Activated T-helper 2 cell treated with anti-CD3 and anti-CD28 coated beads, Interferon-gamma antibody, Interleukin-2, Interleukin-4, amounts not matched to agents 10 μg/mL and 5 μg/mL and 100 μg/mL, durations not matched to agents 14 hours and 24 hours and 36 hours (primary cell): Measurements from ENCODE around the gene SRBD1. TPM values are rescaled to one million over a fixed set of nuclear protein-coding genes. Genes with fewer than 3 reads are reported as not detected.

Source experiments
- DNase-seq: peaks from one replicate; pipeline ENCODE4 v3.0.0; 2021; ENCODE audit warnings: low spot score
- H3K27ac Mint-ChIP-seq: one replicate; pipeline ENCODE4 v1.8.0; 2021; ENCODE audit warnings: mixed read lengths
- H3K27me3 Mint-ChIP-seq: one replicate; pipeline ENCODE4 v1.8.0; 2021; ENCODE audit warnings: low read depth, mixed read lengths
- H3K36me3 Mint-ChIP-seq: one replicate; pipeline ENCODE4 v1.8.0; 2021; ENCODE audit warnings: low read depth, mixed read lengths
- H3K4me1 Mint-ChIP-seq: one replicate; pipeline ENCODE4 v1.8.0; 2021; ENCODE audit warnings: low read depth, mixed read lengths
- H3K4me3 Mint-ChIP-seq: one replicate; pipeline ENCODE4 v1.8.0; 2021; ENCODE audit warnings: low read depth, mild to moderate bottlenecking, moderate library complexity, mixed read lengths
- H3K9me3 Mint-ChIP-seq: one replicate; pipeline ENCODE4 v1.8.0; 2021; ENCODE audit warnings: mixed read lengths
- intact Hi-C: fragments of 100-400 bp; cut with micrococcal nuclease; formaldehyde crosslinking; loops from one replicate; pipeline ENCODE4 v1.15.1; 2023
- total RNA-seq: library from RNA; stranded (reverse); gene quantifications from 2 replicates; pipeline ENCODE4 v1.2.3, GENCODE V29; 2022

The SRBD1 gene, protein sequence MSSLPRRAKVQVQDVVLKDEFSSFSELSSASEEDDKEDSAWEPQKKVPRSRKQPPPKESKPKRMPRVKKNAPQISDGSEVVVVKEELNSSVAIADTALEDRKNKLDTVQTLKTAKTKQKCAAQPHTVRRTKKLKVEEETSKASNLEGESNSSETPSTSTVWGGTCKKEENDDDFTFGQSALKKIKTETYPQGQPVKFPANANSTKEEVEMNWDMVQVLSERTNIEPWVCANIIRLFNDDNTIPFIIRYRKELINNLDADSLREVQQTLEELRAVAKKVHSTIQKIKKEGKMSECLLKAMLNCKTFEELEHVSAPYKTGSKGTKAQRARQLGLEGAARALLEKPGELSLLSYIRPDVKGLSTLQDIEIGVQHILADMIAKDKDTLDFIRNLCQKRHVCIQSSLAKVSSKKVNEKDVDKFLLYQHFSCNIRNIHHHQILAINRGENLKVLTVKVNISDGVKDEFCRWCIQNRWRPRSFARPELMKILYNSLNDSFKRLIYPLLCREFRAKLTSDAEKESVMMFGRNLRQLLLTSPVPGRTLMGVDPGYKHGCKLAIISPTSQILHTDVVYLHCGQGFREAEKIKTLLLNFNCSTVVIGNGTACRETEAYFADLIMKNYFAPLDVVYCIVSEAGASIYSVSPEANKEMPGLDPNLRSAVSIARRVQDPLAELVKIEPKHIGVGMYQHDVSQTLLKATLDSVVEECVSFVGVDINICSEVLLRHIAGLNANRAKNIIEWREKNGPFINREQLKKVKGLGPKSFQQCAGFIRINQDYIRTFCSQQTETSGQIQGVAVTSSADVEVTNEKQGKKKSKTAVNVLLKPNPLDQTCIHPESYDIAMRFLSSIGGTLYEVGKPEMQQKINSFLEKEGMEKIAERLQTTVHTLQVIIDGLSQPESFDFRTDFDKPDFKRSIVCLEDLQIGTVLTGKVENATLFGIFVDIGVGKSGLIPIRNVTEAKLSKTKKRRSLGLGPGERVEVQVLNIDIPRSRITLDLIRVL
- 20.9 and 21.7 TPM in 2 replicates for total RNA-seq

DNA sequence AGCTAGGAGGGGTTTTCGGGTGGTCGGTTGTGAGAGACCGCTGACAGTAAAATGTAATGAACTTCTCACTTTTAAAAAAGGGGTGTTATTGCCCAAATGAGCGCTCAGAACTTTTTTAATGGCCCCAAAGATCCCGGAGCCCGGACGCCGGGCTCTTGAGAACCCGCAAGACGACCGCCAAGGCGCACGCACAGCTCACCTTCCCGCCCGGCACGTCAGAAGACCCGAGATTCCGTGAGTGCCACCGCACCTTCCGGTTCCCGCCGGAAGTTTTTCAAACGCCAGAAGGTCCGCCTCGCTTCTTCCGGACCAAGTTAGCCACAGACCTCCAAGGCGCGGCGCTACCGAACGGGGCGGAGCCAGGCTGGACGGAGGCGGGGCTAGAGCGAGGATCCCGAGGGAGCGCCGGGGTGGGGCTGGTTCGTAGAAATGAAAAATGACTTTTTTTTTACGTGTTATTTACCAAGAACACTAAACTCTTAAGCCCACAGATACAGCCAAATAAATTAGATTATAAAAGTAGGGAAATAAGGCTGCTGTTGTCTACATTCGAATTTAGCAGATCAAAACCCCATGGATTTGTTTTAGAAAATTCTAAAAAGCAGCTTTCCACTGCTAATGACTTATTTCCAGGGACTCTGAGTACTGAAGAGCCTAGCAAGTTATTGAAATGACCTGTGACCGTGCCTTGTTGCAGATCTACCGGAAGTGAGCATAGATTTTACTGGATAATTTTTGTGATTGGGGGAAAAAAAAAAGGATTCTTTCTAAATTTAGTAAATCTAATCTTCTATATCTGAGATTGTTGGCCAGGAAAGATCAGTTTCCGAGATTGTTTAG, at the start of gene SRBD1:
TSS of gene SRBD1 (minus strand) at position 248 of the 840 bp plus-strand sequence. CDS start 5,826 bp downstream, outside the sequence.
- no peaks in the 10 kb centered on the region for H3K27me3 Mint-ChIP-seq
- no peaks in the 10 kb centered on the region for H3K9me3 Mint-ChIP-seq
- H3K36me3 Mint-ChIP-seq, result no peaks in the 10 kb centered on the region
- peak within 1 kb of the TSS; percentile 94 for H3K4me3 Mint-ChIP-seq
- H3K4me1 Mint-ChIP-seq, result peaks cover 24% of the 10 kb centered on the region
- intact Hi-C loops, result no loop called here
- DNase-seq, result peak; percentile 85
- peak within 1 kb of the TSS; percentile 95 for H3K27ac Mint-ChIP-seq

DNA sequence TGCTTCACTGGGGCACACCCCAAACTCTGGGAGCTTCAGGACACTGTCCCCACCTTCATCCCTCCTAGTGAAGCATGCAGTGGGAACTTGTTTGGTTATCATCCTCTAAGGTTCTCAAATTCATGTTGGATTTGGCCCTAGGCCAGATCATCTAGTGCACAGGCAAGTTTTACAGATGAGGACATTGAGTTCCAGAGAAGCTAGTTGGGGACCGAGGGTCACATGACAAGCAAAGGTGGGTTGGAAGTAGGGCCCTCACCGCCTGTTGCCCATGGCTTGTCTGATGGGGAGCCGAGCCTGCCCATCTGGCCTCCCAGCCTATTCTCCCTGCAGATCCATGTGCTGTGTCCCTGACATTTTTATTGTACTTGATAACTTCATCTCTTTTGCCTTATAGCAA, 43.2 kb upstream of the SRBD1 start:
- peaks cover 12% of the 10 kb centered on the region for H3K36me3 Mint-ChIP-seq
- H3K27me3 Mint-ChIP-seq, result peaks cover 9% of the 10 kb centered on the region
- no peak for DNase-seq
- no peaks in the 10 kb centered on the region for H3K9me3 Mint-ChIP-seq
- no peak overlapping the region for H3K27ac Mint-ChIP-seq
- peaks cover 21% of the 10 kb centered on the region for H3K4me1 Mint-ChIP-seq
- intact Hi-C loops, result no loop called here
- H3K4me3 Mint-ChIP-seq, result no peak overlapping the region

DNA sequence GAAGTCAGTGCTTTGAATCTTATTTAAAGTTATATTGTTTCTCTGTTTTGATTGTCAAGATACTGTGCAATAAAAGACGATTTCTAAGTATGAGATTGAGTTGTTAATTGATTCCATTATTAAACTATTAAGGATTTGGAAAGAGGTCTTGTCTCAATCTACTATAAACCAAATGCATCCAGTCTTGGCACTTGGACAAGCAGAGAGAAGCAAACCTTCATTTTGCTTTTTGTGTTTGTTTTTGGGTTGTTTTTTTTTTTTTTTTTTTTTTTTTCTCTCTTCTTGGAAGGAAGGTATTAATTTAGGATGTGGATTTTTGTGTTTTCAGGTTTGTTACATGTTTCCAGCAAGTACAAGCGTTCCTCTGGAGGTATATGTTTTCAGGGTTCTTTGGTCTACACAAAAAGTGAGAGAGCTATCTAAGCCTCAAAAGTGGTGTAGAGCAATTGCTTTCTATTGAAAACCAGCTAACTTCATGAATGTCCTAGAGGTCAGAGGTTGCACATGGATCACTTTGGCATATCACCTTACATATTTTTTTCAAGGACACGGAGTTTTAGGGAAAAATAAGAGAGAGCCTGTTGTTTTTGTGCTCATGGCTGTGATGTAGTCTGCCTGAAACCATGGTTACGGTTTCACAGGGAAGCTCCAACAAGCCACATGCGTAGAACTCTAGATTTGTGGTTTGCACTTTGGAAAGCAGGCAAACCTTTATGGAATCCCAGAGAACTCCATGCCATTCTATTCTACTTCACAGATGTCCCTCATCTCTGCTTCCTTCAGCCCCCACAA, 42.3 kb upstream of the SRBD1 start:
- peaks cover 12% of the 10 kb centered on the region for H3K36me3 Mint-ChIP-seq
- intact Hi-C loops, result no loop called here
- H3K4me1 Mint-ChIP-seq, result peaks cover 23% of the 10 kb centered on the region
- no peaks in the 10 kb centered on the region for H3K9me3 Mint-ChIP-seq
- H3K27me3 Mint-ChIP-seq, result peaks cover 9% of the 10 kb centered on the region
- H3K4me3 Mint-ChIP-seq, result peak overlapping the region; percentile 81
- H3K27ac Mint-ChIP-seq, result no peak overlapping the region
- no peak for DNase-seq

DNA sequence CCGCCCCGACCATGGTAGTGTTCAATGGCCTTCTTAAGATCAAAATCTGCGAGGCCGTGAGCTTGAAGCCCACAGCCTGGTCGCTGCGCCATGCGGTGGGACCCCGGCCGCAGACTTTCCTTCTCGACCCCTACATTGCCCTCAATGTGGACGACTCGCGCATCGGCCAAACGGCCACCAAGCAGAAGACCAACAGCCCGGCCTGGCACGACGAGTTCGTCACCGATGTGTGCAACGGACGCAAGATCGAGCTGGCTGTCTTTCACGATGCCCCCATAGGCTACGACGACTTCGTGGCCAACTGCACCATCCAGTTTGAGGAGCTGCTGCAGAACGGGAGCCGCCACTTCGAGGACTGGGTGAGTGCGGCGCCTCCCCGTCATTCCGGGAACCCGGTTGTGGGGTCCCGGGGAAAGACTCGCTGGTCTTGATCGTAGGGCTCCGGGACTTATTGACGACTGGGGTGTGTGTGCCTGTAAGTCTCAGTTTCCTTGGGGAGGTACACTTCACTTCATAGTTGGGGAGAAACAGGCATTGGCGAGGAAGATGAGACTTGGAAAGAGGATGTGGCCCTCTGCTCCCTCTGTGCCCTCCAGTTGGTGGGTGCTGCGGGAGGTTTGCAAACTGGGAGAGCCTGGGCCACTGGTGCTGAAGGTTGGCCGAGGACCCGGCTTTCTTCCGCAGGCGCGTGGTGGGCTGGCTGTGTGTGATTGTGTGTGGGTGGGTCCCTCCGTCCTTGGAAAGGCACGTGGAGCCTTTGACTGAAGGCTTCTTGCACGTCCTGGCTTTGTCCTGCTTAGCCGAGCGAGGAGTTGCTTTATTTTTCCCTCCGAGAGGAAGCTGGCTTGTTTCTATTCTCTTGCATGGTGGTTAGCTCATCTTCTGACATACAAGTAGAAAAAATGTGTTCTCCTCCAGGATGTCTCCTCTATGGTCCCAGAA, 41.3 kb upstream of the SRBD1 start:
- peaks cover 25% of the 10 kb centered on the region for H3K4me1 Mint-ChIP-seq
- peak overlapping the region; percentile 39 for H3K27ac Mint-ChIP-seq
- H3K9me3 Mint-ChIP-seq, result no peaks in the 10 kb centered on the region
- H3K36me3 Mint-ChIP-seq, result peaks cover 12% of the 10 kb centered on the region
- no peak for DNase-seq
- intact Hi-C loops, result no loop called here
- H3K4me3 Mint-ChIP-seq, result peak overlapping the region; percentile 81
- H3K27me3 Mint-ChIP-seq, result peaks cover 12% of the 10 kb centered on the region

DNA sequence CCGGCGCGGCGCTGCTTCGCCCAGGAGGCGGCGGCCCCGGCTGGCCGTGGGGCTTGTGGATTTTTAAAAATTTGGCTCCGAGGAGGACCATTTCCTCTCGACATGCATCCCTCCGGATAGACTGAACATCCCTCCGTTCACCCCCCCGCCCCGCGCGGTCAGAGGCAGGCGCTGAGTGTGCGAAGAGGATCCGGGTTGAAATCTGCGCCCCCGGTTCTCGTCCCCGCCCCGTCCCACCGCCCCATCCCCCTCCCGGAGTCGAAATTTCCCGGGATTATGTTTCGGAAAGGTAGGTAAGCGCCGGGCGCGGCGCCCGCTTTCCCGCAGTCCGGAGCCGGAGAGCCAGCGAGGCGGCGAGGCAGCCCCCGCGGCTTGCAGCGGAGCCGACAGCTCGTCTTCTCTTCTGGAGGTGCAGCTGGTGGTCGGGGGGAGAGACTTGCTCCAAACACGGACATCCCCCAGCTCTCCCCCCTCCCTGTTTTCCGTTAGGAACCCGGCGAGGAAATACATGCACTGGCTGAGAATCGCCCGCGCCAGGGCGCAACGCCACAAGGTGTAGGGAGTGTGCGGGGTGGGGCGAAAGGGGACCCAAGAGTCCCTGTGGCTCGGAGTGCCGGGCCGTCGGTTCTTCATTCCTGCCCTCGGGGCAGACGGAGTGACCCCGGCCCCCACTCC, 40.5 kb upstream of the SRBD1 start, which contains the start of gene PRKCE:
TSS of gene PRKCE (plus strand) at position 261 of the 675 bp plus-strand sequence.
- DNase-seq, result peak; percentile 23
- Mint-ChIP-seq H3K4me3 (peak within 1 kb of the TSS; percentile 93), H3K36me3 (peaks cover 12% of the 10 kb centered on the region), H3K9me3 (no peaks in the 10 kb centered on the region), H3K4me1 (peaks cover 25% of the 10 kb centered on the region), H3K27me3 (peaks cover 12% of the 10 kb centered on the region), H3K27ac (peak within 1 kb of the TSS; percentile 96)
- intact Hi-C loops, result no loop called here

DNA sequence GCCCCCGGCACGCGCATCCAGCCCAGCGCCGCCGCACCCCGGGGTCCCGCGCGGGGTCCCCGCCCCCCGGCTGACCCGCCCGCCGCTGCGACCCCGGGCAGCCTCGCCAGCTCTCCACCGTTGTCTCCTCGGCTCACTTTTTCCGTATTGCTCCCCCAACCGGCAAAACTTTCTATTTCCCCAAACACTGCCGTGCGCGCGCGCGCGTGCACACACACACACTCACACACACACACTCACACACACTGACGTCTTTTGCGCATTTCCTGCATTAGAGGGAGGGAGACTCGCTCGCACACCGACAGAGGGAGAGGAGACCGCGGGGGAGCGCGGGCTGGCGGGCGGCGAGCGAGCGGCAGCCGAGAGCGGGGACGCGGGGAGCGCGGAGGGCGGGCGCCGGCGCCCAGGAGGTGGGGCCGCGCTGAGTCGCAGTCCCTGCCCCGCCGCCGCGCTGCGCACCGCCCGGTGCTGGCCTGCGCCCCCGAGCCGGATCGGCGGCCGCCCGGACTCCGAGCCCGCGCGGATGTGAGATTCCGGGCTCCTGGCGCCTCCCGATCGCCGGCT, 39.9 kb upstream of the SRBD1 start:
- intact Hi-C loops, result no loop called here
- H3K9me3 Mint-ChIP-seq, result no peaks in the 10 kb centered on the region

DNA sequence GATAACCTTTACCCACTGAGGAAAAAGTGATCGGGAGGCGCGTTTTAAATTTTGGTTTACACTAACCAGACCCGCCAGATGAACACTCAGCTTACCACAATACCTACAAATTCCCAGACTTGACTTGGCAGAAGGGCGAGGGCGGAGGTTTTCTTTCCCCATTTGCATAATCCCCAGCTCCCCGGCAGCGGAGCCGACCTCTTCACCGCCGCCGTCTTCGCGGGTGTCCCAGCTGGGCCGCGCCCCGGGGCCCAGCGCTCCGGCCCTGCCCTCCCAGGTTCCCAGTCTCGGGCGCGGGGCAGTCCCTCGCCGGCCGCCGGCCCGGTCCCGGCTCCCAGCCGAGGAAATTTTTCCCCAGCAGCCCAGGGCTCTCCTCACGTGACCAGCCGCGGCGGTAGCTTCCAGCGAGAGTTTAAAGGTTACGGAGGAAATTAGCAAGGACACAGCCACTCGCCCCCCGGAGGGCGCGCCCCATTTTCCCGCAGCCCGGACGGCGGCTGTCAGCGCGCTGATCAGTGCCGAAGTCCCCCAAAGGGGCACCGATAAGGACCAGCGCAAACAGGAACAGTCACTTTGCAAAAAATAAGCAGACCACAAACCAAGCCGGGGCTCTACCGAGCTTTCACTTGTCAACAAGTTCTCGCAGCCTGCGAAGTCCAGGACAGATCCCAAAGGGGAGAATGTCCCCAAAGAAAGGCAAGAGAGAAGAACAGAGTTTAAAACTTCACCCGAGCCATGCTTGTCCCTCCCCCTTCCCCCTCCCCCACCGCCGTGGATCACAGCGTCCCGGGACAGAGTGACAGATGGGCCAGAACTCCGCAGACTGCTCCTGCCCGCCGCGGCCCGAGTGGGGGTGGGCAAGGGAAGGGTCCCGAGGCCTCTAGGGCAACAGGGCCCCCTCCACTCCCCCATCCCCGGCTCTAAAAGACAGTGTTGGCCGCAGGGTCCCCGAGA, 39.1 kb upstream of the SRBD1 start:
- Mint-ChIP-seq H3K4me1 (peaks cover 25% of the 10 kb centered on the region), H3K4me3 (peak overlapping the region; percentile 81), H3K27me3 (peaks cover 16% of the 10 kb centered on the region), H3K27ac (peak overlapping the region; percentile 80), H3K36me3 (peaks cover 12% of the 10 kb centered on the region), H3K9me3 (no peaks in the 10 kb centered on the region)
- intact Hi-C loops, result loop anchor here (10.0 kb wide), 1 partner anchor 195 kb away; no protein-coding TSS in a partner anchor
- DNase-seq, result peak; percentile 41

More for the DNA sequence above, 39.9 kb upstream of the SRBD1 start:
- peak overlapping the region; percentile 96 for H3K27ac Mint-ChIP-seq
- peak overlapping the region; percentile 93 for H3K4me3 Mint-ChIP-seq
- peaks cover 12% of the 10 kb centered on the region for H3K27me3 Mint-ChIP-seq
- peak; percentile 92 for DNase-seq
- H3K36me3 Mint-ChIP-seq, result peaks cover 12% of the 10 kb centered on the region
- H3K4me1 Mint-ChIP-seq, result peaks cover 25% of the 10 kb centered on the region

DNA sequence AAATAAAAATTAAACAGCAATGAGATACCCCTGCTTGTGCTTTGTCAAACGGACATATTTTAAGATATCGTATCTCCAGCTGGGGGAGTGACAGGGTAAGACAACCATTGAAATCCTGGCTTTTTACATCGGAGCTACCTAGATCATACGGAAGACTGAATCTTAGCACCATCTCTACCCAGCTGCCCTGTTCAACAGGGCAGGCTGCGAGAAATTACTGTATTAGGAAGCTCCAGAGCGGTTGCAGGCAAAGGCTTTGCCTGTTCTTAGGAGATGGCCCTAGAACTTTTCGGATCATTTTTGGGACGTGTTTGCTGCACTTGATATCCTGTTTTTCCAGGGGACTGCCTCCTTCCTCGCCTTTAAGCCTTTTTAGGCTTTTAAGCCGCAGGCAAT, 38.4 kb upstream of the SRBD1 start:
- H3K9me3 Mint-ChIP-seq, result no peaks in the 10 kb centered on the region
- H3K36me3 Mint-ChIP-seq, result peaks cover 12% of the 10 kb centered on the region
- intact Hi-C loops, result loop anchor here (10.0 kb wide), 1 partner anchor 195 kb away; no protein-coding TSS in a partner anchor

DNA sequence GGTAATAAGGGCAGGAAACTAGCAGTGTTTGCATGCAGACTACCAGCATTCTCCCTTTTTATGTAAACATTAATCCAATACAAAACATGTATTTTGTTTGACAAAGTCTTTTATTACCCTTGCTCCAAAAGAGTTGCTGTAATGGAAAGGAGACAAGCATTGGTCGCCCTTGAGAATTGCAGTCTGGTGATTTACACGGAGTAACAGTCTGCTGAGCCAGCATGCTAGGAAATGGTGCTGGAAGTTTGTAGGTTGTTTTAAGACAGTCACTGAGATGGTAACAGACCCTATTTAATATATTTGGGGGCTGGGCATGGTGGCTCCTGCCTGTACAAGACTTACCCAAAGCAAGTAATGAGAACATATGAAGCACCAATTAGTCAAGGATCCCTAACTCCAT, 37.6 kb upstream of the SRBD1 start:
- Mint-ChIP-seq H3K27me3 (peaks cover 23% of the 10 kb centered on the region), H3K36me3 (peaks cover 7% of the 10 kb centered on the region), H3K9me3 (no peaks in the 10 kb centered on the region), H3K27ac (no peak overlapping the region), H3K4me1 (peaks cover 23% of the 10 kb centered on the region), H3K4me3 (no peak overlapping the region)
- intact Hi-C loops, result loop anchor here (10.0 kb wide), 1 partner anchor 196 kb away; no protein-coding TSS in a partner anchor
- DNase-seq, result no peak

More for the DNA sequence above, 38.4 kb upstream of the SRBD1 start:
- peak overlapping the region; percentile 81 for H3K4me3 Mint-ChIP-seq
- H3K27me3 Mint-ChIP-seq, result peaks cover 16% of the 10 kb centered on the region
- peaks cover 25% of the 10 kb centered on the region for H3K4me1 Mint-ChIP-seq
- no peak for DNase-seq
- H3K27ac Mint-ChIP-seq, result peak overlapping the region; percentile 65
